SK-N-SH (cell line): ENCODE results near the gene RFTN1. TPM values are rescaled to one million over a fixed set of nuclear protein-coding genes. Genes with fewer than 3 reads are reported as not detected.
A peak's percentile ranks its signal among the peaks of the same experiment; 100 is the strongest.

Experiments used
- CTCF ChIA-PET: fragments of 300-600, 350-600 bp; formaldehyde crosslinking; extraction: SDS; loops from one replicate; lab custom pipeline; 2021; lab: Yijun Ruan, JAX
- POLR2A ChIA-PET: fragments of 350-600 bp; sonication (Branson Sonifier 250); formaldehyde crosslinking; extraction: SDS; loops from one replicate; lab custom pipeline; 2020; ENCODE audit warnings: antibody characterized with exemption, inconsistent platforms; lab: Yijun Ruan, JAX
- DNase-seq: peaks from one replicate; pipeline ENCODE4 v3.0.0; 2012
- H2AFZ ChIP-seq: fragments of 200-600 bp; sonication (generic); 2 replicates; pipeline ENCODE4 v1.8.1; 2016; ENCODE audit warnings: antibody characterized with exemption, mild to moderate bottlenecking, low read depth
- H3F3A ChIP-seq: fragments of 200-600 bp; sonication (generic); replicated peaks from 2 replicates; pipeline ENCODE3; 2016; ENCODE audit warnings: antibody characterized with exemption, mild to moderate bottlenecking; ENCODE audit not compliant: insufficient read depth
- H3K27ac ChIP-seq, 2 experiments: fragments of 200-500 bp in 1 of 2; fragments of 200-600 bp in 1 of 2; sonication (Bioruptor generic) in 1 of 2; sonication (generic), shearing (Covaris generic) in 1 of 2; 2 replicates each; pipeline versions ENCODE4 v1.5.1 to v1.6.1; 2014 to 2016; ENCODE audit warnings: low read depth in 2 of 2, inconsistent platforms in 1 of 2, low read length in 1 of 2, mild to moderate bottlenecking in 1 of 2, mixed read lengths in 1 of 2
- H3K27me3 ChIP-seq: fragments of 200-600 bp; sonication (generic), shearing (Covaris generic); 2 replicates; pipeline ENCODE4 v1.6.1; 2016; ENCODE audit warnings: mixed run types; ENCODE audit not compliant: insufficient read depth
- H3K36me3 ChIP-seq, 2 experiments: fragments of 200-500 bp in 1 of 2; fragments of 200-600 bp in 1 of 2; sonication (Bioruptor generic) in 1 of 2; sonication (generic) in 1 of 2; replicated peaks in 1 of 2; 2 replicates each; pipeline versions ENCODE3 to v1.5.1; 2014 to 2016; ENCODE audit warnings: low read length in 1 of 2, mild to moderate bottlenecking in 1 of 2; ENCODE audit not compliant: insufficient read depth in 2 of 2, control insufficient read depth in 1 of 2
- H3K4me1 ChIP-seq, 2 experiments: fragments of 200-500 bp in 1 of 2; fragments of 200-600 bp in 1 of 2; sonication (Bioruptor generic) in 1 of 2; sonication (generic), shearing (Covaris generic) in 1 of 2; 2 replicates each; pipeline versions ENCODE4 v1.5.1 to v1.6.1; 2014 to 2016; ENCODE audit warnings: low read depth in 1 of 2, low read length in 1 of 2, mixed run types in 1 of 2; ENCODE audit not compliant: insufficient read depth in 2 of 2, control insufficient read depth in 1 of 2
- H3K4me2 ChIP-seq: fragments of 200-600 bp; sonication (generic), shearing (Covaris generic); 2 replicates; pipeline ENCODE4 v1.6.1; 2017; ENCODE audit warnings: mixed run types
- H3K4me3 ChIP-seq, 2 experiments: fragments of 200-500 bp in 1 of 2; fragments of 200-600 bp in 1 of 2; sonication (Bioruptor generic) in 1 of 2; sonication (generic), shearing (Covaris generic) in 1 of 2; 2 replicates each; pipeline versions ENCODE4 v1.5.1 to v1.8.1; 2014 to 2016; ENCODE audit warnings: low read depth in 2 of 2, inconsistent platforms in 1 of 2, low read length in 1 of 2, mild to moderate bottlenecking in 1 of 2, mixed read lengths in 1 of 2, moderate library complexity in 1 of 2
- H3K79me2 ChIP-seq: fragments of 200-600 bp; sonication (generic); 2 replicates; pipeline ENCODE4 v1.8.1; 2017; ENCODE audit warnings: mild to moderate bottlenecking; ENCODE audit not compliant: insufficient read depth
- H3K9ac ChIP-seq: fragments of 200-600 bp; sonication (generic); 2 replicates; pipeline ENCODE4 v1.6.1; 2017; ENCODE audit warnings: mixed run types
- H3K9me2 ChIP-seq: fragments of 200-600 bp; sonication (generic); 2 replicates; pipeline ENCODE4 v1.6.1; 2017; ENCODE audit warnings: mixed run types
- H3K9me3 ChIP-seq: fragments of 200-600 bp; sonication (generic); 2 replicates; pipeline ENCODE4 v1.6.1; 2017; ENCODE audit warnings: mixed run types, mild to moderate bottlenecking, moderate library complexity
- H4K20me1 ChIP-seq: fragments of 200-600 bp; sonication (generic); 2 replicates; pipeline ENCODE4 v1.6.1; 2017; ENCODE audit warnings: mild to moderate bottlenecking, mixed run types; ENCODE audit not compliant: insufficient read depth
- ELF1 ChIP-seq: IDR thresholded peaks from 2 replicates; pipeline ENCODE4 v1.4.0; 2012
- FOXM1 ChIP-seq: IDR thresholded peaks from 2 replicates; pipeline ENCODE4 v1.4.0; 2012; ENCODE audit warnings: low read depth, mild to moderate bottlenecking
- GABPA ChIP-seq: IDR thresholded peaks from 2 replicates; pipeline ENCODE4 v1.4.0; 2012; ENCODE audit warnings: low read depth, mild to moderate bottlenecking
- IRF3 ChIP-seq: fragments of 150-350 bp; IDR thresholded peaks from 2 replicates; pipeline ENCODE4 v1.6.1; 2016; ENCODE audit warnings: mild to moderate bottlenecking, low read depth, low read length
- JUND ChIP-seq: IDR thresholded peaks from 2 replicates; pipeline ENCODE4 v1.4.0; 2012
- MAX ChIP-seq: IDR thresholded peaks from 2 replicates; pipeline ENCODE4 v1.4.0; 2012; ENCODE audit warnings: low read depth
- NFIC ChIP-seq: IDR thresholded peaks from 2 replicates; pipeline ENCODE4 v1.4.0; 2012; ENCODE audit warnings: borderline replicate concordance
- NRF1 ChIP-seq: IDR thresholded peaks from 2 replicates; pipeline ENCODE4 v1.6.1; 2012; ENCODE audit warnings: low read depth, mild to moderate bottlenecking, low read length
- REST ChIP-seq: IDR thresholded peaks from 2 replicates; pipeline ENCODE4 v1.6.1; 2012; ENCODE audit warnings: mild to moderate bottlenecking, low read depth, low read length, moderate library complexity
- TCF12 ChIP-seq: IDR thresholded peaks from 2 replicates; pipeline ENCODE4 v1.4.0; 2012
- TEAD4 ChIP-seq: IDR thresholded peaks from 2 replicates; pipeline ENCODE4 v1.4.0; 2012; ENCODE audit warnings: mild to moderate bottlenecking, borderline replicate concordance; ENCODE audit not compliant: insufficient read depth
- YY1 ChIP-seq: IDR thresholded peaks from 2 replicates; pipeline ENCODE4 v1.4.0; 2012; ENCODE audit warnings: low read depth, mild to moderate bottlenecking
- WGBS: methylation state at CpG from one replicate; pipeline ENCODE4 v1.1.6; 2017; ENCODE audit warnings: low lambda C conversion rate; 5-methylcytosine and 5-hydroxymethylcytosine counted together
- polyA plus RNA-seq, 3 experiments: library from polyadenylated mRNA; depleted of rRNA; stranded (reverse); fragments of >200 nt; gene quantifications; 2 replicates each; pipeline ENCODE4 v1.2.3, GENCODE V29; 2012

Gene RFTN1
- polyA plus RNA-seq, 1 of the 3 experiments (the other 2 are of a cell fraction), result 21.2 TPM

GRCh38 chr3:16548721-16549120 lies 35.2 kb upstream of the RFTN1 start:
- H3K4me2 ChIP-seq, result no peak overlapping the region
- no peaks in the 10 kb centered on the region for H3K36me3 ChIP-seq
- ChIA-PET CTCF (interaction anchor here (2.5 kb wide), 1 partner anchor 258 kb away, joined by 11 read pairs; no protein-coding TSS in a partner anchor), POLR2A (no interaction called here)
- H2AFZ ChIP-seq, result no peak overlapping the region
- WGBS, result 84% methylated on average over 4 of the region's 4 CpGs
- H3K9me2 ChIP-seq, result no peaks in the 10 kb centered on the region
- peaks cover 0 to 10% of the 10 kb centered on the region in 2 experiments; a peak in 2 of 4 replicates for H3K4me1 ChIP-seq
- H4K20me1 ChIP-seq, result no peaks in the 10 kb centered on the region
- H3K27ac ChIP-seq, result no peak overlapping the region
- no peaks in the 10 kb centered on the region for H3F3A ChIP-seq
- no peak for DNase-seq
- H3K79me2 ChIP-seq, result no peaks in the 10 kb centered on the region
- TF ChIP-seq ELF1, result no peak
- no peak for TF ChIP-seq GABPA
- TF ChIP-seq REST, result no peak
- TF ChIP-seq TCF12, result 0 out of 2 replicates have a peak, but pooled peaks have one; percentile 8
- TF ChIP-seq IRF3, result no peak
- no peak for TF ChIP-seq JUND
- TF ChIP-seq TEAD4, result no peak
- TF ChIP-seq MAX, result no peak
- no peaks in the 10 kb centered on the region for H3K27me3 ChIP-seq
- H3K4me3 ChIP-seq, result no peak overlapping the region
- no peak overlapping the region for H3K9ac ChIP-seq
- H3K9me3 ChIP-seq, result no peaks in the 10 kb centered on the region

GRCh38 chr3:16547561-16548357 lies 34.3 kb upstream of the RFTN1 start:
- Histone ChIP-seq H3K9ac (no peak overlapping the region), H2AFZ (no peak overlapping the region), H3K79me2 (no peaks in the 10 kb centered on the region), H3K9me2 (no peaks in the 10 kb centered on the region), H3K27ac (no peak overlapping the region; a peak in 1 of 4 replicates), H3K27me3 (no peaks in the 10 kb centered on the region), H3F3A (no peaks in the 10 kb centered on the region), H4K20me1 (no peaks in the 10 kb centered on the region), H3K4me1 (peaks cover 0 to 10% of the 10 kb centered on the region in 2 experiments; a peak in 2 of 4 replicates), H3K36me3 (no peaks in the 10 kb centered on the region), H3K4me2 (no peak overlapping the region), H3K4me3 (no peak overlapping the region), H3K9me3 (no peaks in the 10 kb centered on the region)
- DNase-seq, result no peak
- TF ChIP-seq ELF1, result no peak
- TF ChIP-seq NFIC, result no peak
- TF ChIP-seq IRF3, result no peak
- TF ChIP-seq YY1, result no peak
- TF ChIP-seq FOXM1, result no peak
- TF ChIP-seq REST, result no peak
- TF ChIP-seq NRF1, result no peak
- ChIA-PET CTCF (interaction anchor here (1.3 to 2.5 kb wide), 3 partner anchors 9 to 280 kb away, joined by 5 to 11 read pairs (median 6); no protein-coding TSS in a partner anchor), POLR2A (no interaction called here)
- WGBS, result 77% methylated on average over 4 of the region's 4 CpGs
